IMR-90 (cell line): ENCODE data around the gene TMEM190. TPM values are rescaled to one million over a fixed set of nuclear protein-coding genes. Genes with fewer than 3 reads are reported as not detected.
"Not testable (repeated sequence)": the region's sequence is repeated elsewhere in the genome, so short reads cannot be mapped to it uniquely, and the experiment has no call there.

Experiments used
- ATAC-seq: fragments of 200-7000 bp; cut with Tn5 transposase; 2 replicates; pipeline ENCODE4 v1.9.1; 2020; ENCODE audit warnings: low read depth, mild to moderate bottlenecking, moderate library complexity
- BruUV-seq: library from RNA; stranded (reverse); fragments of 400-500 nt; replicated peaks from 2 replicates; lab custom pipeline; 2021; lab: Mats Ljungman, UMichigan
- CTCF ChIA-PET: fragments of 300-600 bp; formaldehyde crosslinking; extraction: SDS; loops from one replicate; lab custom pipeline; 2021; ENCODE audit warnings: antibody characterized with exemption; lab: Yijun Ruan, JAX
- POLR2A ChIA-PET: fragments of 300-600 bp; sonication (Branson Sonifier 250); formaldehyde crosslinking; loops from one replicate; lab custom pipeline; 2022; ENCODE audit warnings: antibody characterized with exemption; ENCODE audit not compliant: unreplicated experiment; lab: Charles Lee
- DNase-seq: peaks from one replicate; pipeline ENCODE4 v3.0.0; 2013
- H2AFZ ChIP-seq: replicated peaks from 2 replicates; pipeline ENCODE3; 2013; ENCODE audit warnings: low read length, mild to moderate bottlenecking; ENCODE audit not compliant: poor library complexity
- H2AK5ac ChIP-seq: 2 replicates; pipeline ENCODE4 v1.6.1; 2013; ENCODE audit warnings: low read depth, low read length, inconsistent platforms
- H2AK9ac ChIP-seq: replicated peaks from 2 replicates; pipeline ENCODE3; 2013; ENCODE audit warnings: mild to moderate bottlenecking, low read depth, low read length, moderate library complexity; ENCODE audit not compliant: poor library complexity
- H2BK120ac ChIP-seq: 2 replicates; pipeline ENCODE4 v1.6.1; 2013; ENCODE audit warnings: low read depth, low read length, inconsistent platforms
- H2BK15ac ChIP-seq: 3 replicates; pipeline ENCODE4 v1.6.1; 2013; ENCODE audit warnings: low read depth, low read length, inconsistent platforms
- H2BK20ac ChIP-seq: 2 replicates; pipeline ENCODE4 v1.6.1; 2013; ENCODE audit warnings: low read depth, mild to moderate bottlenecking, inconsistent platforms, low read length, moderate library complexity
- H2BK5ac ChIP-seq: 2 replicates; pipeline ENCODE4 v1.6.1; 2013; ENCODE audit warnings: mild to moderate bottlenecking, low read depth, low read length, inconsistent platforms; ENCODE audit not compliant: poor library complexity, severe bottlenecking
- H3K14ac ChIP-seq: replicated peaks from 2 replicates; pipeline ENCODE4 v1.6.1; 2013; ENCODE audit warnings: low read depth, low read length, inconsistent platforms
- H3K18ac ChIP-seq: 2 replicates; pipeline ENCODE4 v1.6.1; 2013; ENCODE audit warnings: low read depth, low read length, control low read depth
- H3K23ac ChIP-seq: 2 replicates; pipeline ENCODE4 v1.6.1; 2013; ENCODE audit warnings: low read depth, low read length, inconsistent platforms
- H3K27ac ChIP-seq: 2 replicates; pipeline ENCODE4 v1.5.1; 2013; ENCODE audit warnings: mild to moderate bottlenecking, control low read depth, low read length; ENCODE audit not compliant: insufficient read depth
- H3K27me3 ChIP-seq: 2 replicates; pipeline ENCODE4 v1.6.1; 2013; ENCODE audit warnings: low read length; ENCODE audit not compliant: control insufficient read depth, insufficient read depth
- H3K36me3 ChIP-seq: 2 replicates; pipeline ENCODE4 v1.6.1; 2013; ENCODE audit warnings: low read length, mixed read lengths; ENCODE audit not compliant: control insufficient read depth, insufficient read depth
- H3K4ac ChIP-seq: 2 replicates; pipeline ENCODE4 v1.6.1; 2013; ENCODE audit warnings: low read depth, low read length, inconsistent platforms
- H3K4me1 ChIP-seq: 2 replicates; pipeline ENCODE4 v1.6.1; 2013; ENCODE audit warnings: low read length, mixed read lengths; ENCODE audit not compliant: control insufficient read depth, insufficient read depth
- H3K4me2 ChIP-seq: 2 replicates; pipeline ENCODE4 v1.6.1; 2013; ENCODE audit warnings: low read depth, mild to moderate bottlenecking, control low read depth, low read length, moderate library complexity
- H3K4me3 ChIP-seq: 2 replicates; pipeline ENCODE4 v1.5.1; 2013; ENCODE audit warnings: low read depth, mild to moderate bottlenecking, control low read depth, low read length, moderate library complexity; ENCODE audit not compliant: insufficient read depth
- H3K56ac ChIP-seq: 2 replicates; pipeline ENCODE4 v1.6.1; 2013; ENCODE audit warnings: low read length, inconsistent platforms; ENCODE audit not compliant: insufficient read depth; ENCODE audit errors: extremely low read depth
- H3K79me1 ChIP-seq, 2 experiments: 2 replicates each; pipeline ENCODE4 v1.6.1; 2013; ENCODE audit warnings: low read length in 2 of 2, inconsistent platforms in 1 of 2, low read depth in 1 of 2
- H3K9ac ChIP-seq: 2 replicates; pipeline ENCODE4 v1.6.1; 2013; ENCODE audit warnings: low read depth, low read length, control low read depth
- H3K9me1 ChIP-seq: 2 replicates; pipeline ENCODE4 v1.6.1; 2013; ENCODE audit warnings: low read length, inconsistent platforms; ENCODE audit not compliant: insufficient read depth
- H3K9me3 ChIP-seq: 2 replicates; pipeline ENCODE4 v1.6.1; 2013; ENCODE audit warnings: low read length; ENCODE audit not compliant: control insufficient read depth, insufficient read depth
- H4K20me1 ChIP-seq: 2 replicates; pipeline ENCODE4 v1.6.1; 2013; ENCODE audit warnings: low read length, inconsistent platforms; ENCODE audit not compliant: insufficient read depth
- H4K5ac ChIP-seq: 2 replicates; pipeline ENCODE4 v1.6.1; 2013; ENCODE audit warnings: mild to moderate bottlenecking, low read depth, low read length, control low read depth
- H4K8ac ChIP-seq, 2 experiments: 2 replicates each; pipeline ENCODE4 v1.6.1; 2013; ENCODE audit warnings: low read depth in 2 of 2, low read length in 2 of 2, control low read depth in 1 of 2, inconsistent platforms in 1 of 2
- H4K91ac ChIP-seq: 2 replicates; pipeline ENCODE4 v1.6.1; 2013; ENCODE audit warnings: low read depth, low read length, inconsistent platforms; ENCODE audit not compliant: insufficient read depth
- POLR2A ChIP-seq: IDR thresholded peaks from 2 replicates; pipeline ENCODE4 v1.6.1; 2012; ENCODE audit warnings: mild to moderate bottlenecking, low read depth, low read length
- USF2 ChIP-seq: fragments of 150-350 bp; IDR thresholded peaks from 2 replicates; pipeline ENCODE4 v1.6.1; 2017; ENCODE audit warnings: mild to moderate bottlenecking, antibody characterized with exemption, low read length, low read depth
- WGBS, 2 experiments: methylation state at CpG; one replicate each; pipeline versions ENCODE4 v1.1.5 to v1.1.7; 2013; ENCODE audit warnings: missing lambda C conversion rate in 2 of 2; ENCODE audit not compliant: insufficient read length in 1 of 2; ENCODE audit errors: extremely low coverage in 2 of 2; 5-methylcytosine and 5-hydroxymethylcytosine counted together
- dilution Hi-C: fragments of 300-500 bp; cut with HindIII; formaldehyde crosslinking; loops from one replicate; pipeline ENCODE4 v1.14.3; 2018; ENCODE audit warnings: low sequenced_read_pairs; ENCODE audit not compliant: unreplicated experiment
- in situ Hi-C: fragments of 300-500 bp; cut with MboI; formaldehyde crosslinking; loops from 3 replicates; pipeline ENCODE4 v1.14.3; 2019; ENCODE audit warnings: low sequenced_read_pairs, inconsistent platforms, mixed read lengths
- intact Hi-C: fragments of 100-400 bp; cut with micrococcal nuclease; formaldehyde crosslinking; loops from 2 replicates; pipeline ENCODE4 v1.10.0; 2022
- polyA plus RNA-seq, 3 experiments: library from polyadenylated mRNA; depleted of rRNA; stranded (reverse); fragments of >200 nt; gene quantifications; 2 replicates each; pipeline ENCODE4 v1.2.3, GENCODE V29; 2012; ENCODE audit warnings: low replicate concordance in 1 of 3
- total RNA-seq: library from RNA; depleted of rRNA; stranded (reverse); fragments of >200 nt; gene quantifications from 2 replicates; pipeline ENCODE4 v1.2.3, GENCODE V29; 2012

Gene TMEM190
- total and polyA plus RNA-seq, 2 of the 4 experiments (the other 2 are of a cell fraction): 1.6 TPM; not detected in 1

GRCh38 chr19:55400281-55401087 is 23.9 kb downstream of the TMEM190 start:
- Histone ChIP-seq H2BK5ac (no peak overlapping the region), H3K27ac (no peak overlapping the region), H2BK20ac (no peak overlapping the region), H2BK120ac (no peak overlapping the region), H3K9me3 (no peaks in the 10 kb centered on the region), H3K4me2 (no peak overlapping the region), H3K9ac (no peak overlapping the region), H3K79me1 (peaks cover 7 to 42% of the 10 kb centered on the region in 2 experiments), H3K18ac (no peak overlapping the region), H4K20me1 (peaks cover 53% of the 10 kb centered on the region), H3K23ac (no peak overlapping the region), H3K4me1 (peaks cover under 1% of the 10 kb centered on the region; the same call in 1 of the 2 replicates), H2AFZ (no peak overlapping the region), H4K8ac (no peak overlapping the region), H3K9me1 (peaks cover 7% of the 10 kb centered on the region), H4K91ac (no peak overlapping the region), H3K27me3 (no peaks in the 10 kb centered on the region), H2BK15ac (no peak overlapping the region), H2AK5ac (no peak overlapping the region), H3K36me3 (peaks cover 33% of the 10 kb centered on the region), H3K56ac (no peak overlapping the region), H3K4ac (no peak overlapping the region), H2AK9ac (no peak overlapping the region), H3K4me3 (no peak overlapping the region), H3K14ac (no peak overlapping the region), H4K5ac (no peak overlapping the region)
- CTCF ChIA-PET: no interaction called here
- WGBS, 2 experiments: 92% methylated on average over 6 of the region's 14 CpGs; no CpG with 5 or more reads in 1 of the 2 experiments
- in situ Hi-C loops: no loop called here
- peak; percentile 16; the same call in 1 of the 2 replicates for TF ChIP-seq POLR2A
- TF ChIP-seq USF2: no peak
- ATAC-seq: no peak; the same call in none of the 2 replicates
- POLR2A ChIA-PET: no interaction called here
- DNase-seq: no peak
- dilution Hi-C loops: no loop called here
- intact Hi-C loops: no loop called here
- no TSS peak for BruUV-seq

- in situ Hi-C loops, CTCF ChIA-PET: not testable (repeated sequence)
These were observed 24.8 kb downstream of the TMEM190 start for GRCh38 chr19:55401390-55401789.

More at GRCh38 chr19:55401390-55401789, 24.8 kb downstream of the TMEM190 start:
- H3K9me3 ChIP-seq, ATAC-seq, H3K27ac ChIP-seq, H4K5ac ChIP-seq, DNase-seq, H4K91ac ChIP-seq, H3K27me3 ChIP-seq, H3K4me3 ChIP-seq, H4K8ac ChIP-seq, H3K4me2 ChIP-seq, H2AK9ac ChIP-seq, H2BK20ac ChIP-seq, H3K4ac ChIP-seq, H2AK5ac ChIP-seq, H3K23ac ChIP-seq, POLR2A ChIA-PET, dilution Hi-C loops, H2BK5ac ChIP-seq, H3K14ac ChIP-seq, H2BK15ac ChIP-seq, H2AFZ ChIP-seq, H3K4me1 ChIP-seq, BruUV-seq, H3K56ac ChIP-seq, intact Hi-C loops, H3K9ac ChIP-seq, H2BK120ac ChIP-seq, H3K18ac ChIP-seq: not testable (repeated sequence)
- H3K36me3 ChIP-seq: peaks cover 42% of the 10 kb centered on the region
- peaks cover 7 to 51% of the 10 kb centered on the region in 2 experiments for H3K79me1 ChIP-seq
- H4K20me1 ChIP-seq: peaks cover 62% of the 10 kb centered on the region
- no CpG with 5 or more reads among the region's 28 CpGs for WGBS, 2 experiments
- H3K9me1 ChIP-seq: peaks cover 15% of the 10 kb centered on the region
